Measurements from ENCODE around the gene GDI2.

GRCh38 chr10:5828725-5829124 is 15.5 kb upstream of the GDI2 start:
- TF ChIP-seq POLR2A (IDR thresholded peaks at IDR 0.05), result no peak
- TF ChIP-seq CTCF (IDR thresholded peaks at IDR 0.05), result no peak

Data from right lobe of liver (tissue), 4 donors.